SIG-M5 treated with dmso at 0.1 percent for 504 hours (cell line): ENCODE measurements around the gene MBTPS1.
"Not testable (repeated sequence)": the region's sequence is repeated elsewhere in the genome, so short reads cannot be mapped to it uniquely, and the experiment has no call there.

ENCODE experiments used
- DNase-seq: peaks from one replicate; lab custom pipeline; 2025; ENCODE audit not compliant: unreplicated experiment; lab: John Stamatoyannopoulos, UW

MBTPS1 gene

GRCh38 chr16:84137769-84138357, 21.1 kb upstream of the MBTPS1 start:
- DNase-seq: no peak

GRCh38 chr16:84137287-84137686, 20.5 kb upstream of the MBTPS1 start:
- DNase-seq: no peak

- no peak for DNase-seq
Observed at GRCh38 chr16:84136331-84137125, 19.8 kb upstream of the MBTPS1 start.

GRCh38 chr16:84132527-84133285, 16.0 kb upstream of the MBTPS1 start:
- no peak for DNase-seq

GRCh38 chr16:84131117-84131516, 14.4 kb upstream of the MBTPS1 start:
- DNase-seq: no peak

DNA sequence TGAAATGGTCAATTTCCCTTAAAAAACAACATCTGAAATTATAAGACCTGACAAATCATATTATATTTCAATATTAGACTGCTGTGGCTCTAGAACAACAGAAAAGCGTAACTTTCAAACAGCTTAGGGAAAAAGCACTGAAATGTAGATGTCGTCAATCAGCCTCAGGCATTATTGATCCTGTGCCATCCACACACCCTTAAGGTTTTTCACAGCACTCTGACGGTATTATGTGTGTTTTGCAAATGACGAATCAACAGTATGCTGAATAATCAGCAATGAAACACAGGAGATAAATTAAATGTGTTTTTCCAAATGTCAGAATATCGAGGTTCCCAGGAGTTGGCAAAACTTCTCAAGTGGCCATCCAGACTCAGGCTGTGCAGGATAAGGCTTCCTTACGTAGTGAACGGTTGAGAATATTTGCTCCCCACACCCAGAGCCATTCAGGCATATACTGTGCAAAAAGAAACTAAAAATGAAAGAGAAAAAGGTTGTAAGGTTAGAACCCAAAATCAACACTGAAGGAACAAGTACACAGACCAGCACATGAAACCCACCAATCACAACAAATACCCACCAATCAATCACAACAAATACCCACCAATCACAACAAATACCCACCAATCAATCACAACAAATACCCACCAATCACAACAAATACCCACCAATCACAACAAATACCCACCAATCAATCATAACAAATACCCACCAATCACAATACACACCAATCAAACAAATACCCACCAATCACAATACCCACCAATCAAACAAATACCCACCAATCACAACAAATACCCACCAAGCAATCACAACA, 7.7 kb upstream of the MBTPS1 start:
- no peak for DNase-seq

GRCh38 chr16:84121007-84121406, 4.3 kb upstream of the MBTPS1 start:
- no peak for DNase-seq

GRCh38 chr16:84120023-84120422, 3.3 kb upstream of the MBTPS1 start:
- DNase-seq: no peak

GRCh38 chr16:84119368-84119767, 2.6 kb upstream of the MBTPS1 start:
- no peak for DNase-seq

- DNase-seq: not testable (repeated sequence)
Observed at GRCh38 chr16:84118315-84118714, 1.6 kb upstream of the MBTPS1 start.

- DNase-seq: peak; percentile 48
Observed at GRCh38 chr16:84117494-84117843, 727 bp upstream of the MBTPS1 start.

DNA sequence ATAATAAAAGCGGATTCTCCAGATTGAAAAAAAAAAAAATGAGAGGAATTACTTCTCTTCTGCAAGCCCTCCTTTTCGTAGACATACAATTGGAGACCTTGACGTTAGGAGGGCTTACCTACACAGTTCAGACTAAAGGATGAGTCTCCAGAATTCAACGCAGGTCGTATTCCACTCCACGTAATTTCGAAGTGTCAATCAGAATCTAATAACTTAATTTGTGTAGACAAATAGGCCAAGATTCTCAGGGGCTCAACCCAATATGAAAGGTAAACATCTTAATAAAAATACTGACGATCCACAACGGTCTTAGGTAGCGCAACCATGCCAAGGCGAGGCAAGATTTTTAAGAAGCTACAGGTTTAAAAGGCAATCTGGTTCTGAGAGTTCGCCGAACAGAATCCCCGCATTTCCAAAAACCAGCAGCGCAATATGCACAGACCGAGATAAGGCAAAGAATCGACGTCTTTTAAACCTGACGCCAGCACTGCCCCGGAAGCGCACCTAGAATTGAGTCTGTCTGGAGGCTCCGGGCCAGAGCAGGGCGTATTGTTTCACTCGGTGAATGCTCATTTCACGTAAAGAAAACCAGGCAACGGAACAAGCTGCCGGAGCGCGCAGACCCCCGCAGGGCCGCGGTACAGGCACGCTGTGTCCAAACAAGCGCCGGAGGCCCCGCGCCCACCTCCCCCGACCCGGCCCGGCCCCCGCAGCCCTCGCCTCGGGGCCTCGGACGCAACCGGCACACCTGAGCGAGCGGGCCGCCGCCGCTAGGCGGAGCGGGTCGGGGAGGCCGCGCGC, 623 bp downstream of the MBTPS1 start:
- peak; percentile 55 for DNase-seq

DNA sequence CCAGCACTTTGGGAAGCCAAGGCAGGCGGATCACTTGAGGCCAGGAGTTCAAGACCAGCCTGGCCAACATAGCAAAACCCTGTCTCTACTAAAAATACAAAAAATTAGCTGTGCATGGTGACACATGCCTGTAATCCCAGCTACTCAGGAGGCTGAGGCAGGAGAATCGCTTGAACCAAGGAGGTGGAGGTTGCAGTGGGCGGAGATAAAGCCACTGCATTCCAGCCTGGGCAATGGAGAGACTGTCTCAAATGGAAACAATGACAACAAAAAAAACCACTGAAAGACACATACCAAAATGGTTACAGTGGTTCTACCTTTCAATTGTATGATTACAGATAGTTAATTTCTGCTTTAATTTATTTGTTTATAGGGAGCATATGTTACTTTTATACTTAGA, 4.8 kb downstream of the MBTPS1 start:
- not testable (repeated sequence) for DNase-seq

- no peak for DNase-seq
Observed at GRCh38 chr16:84111525-84111924, 5.2 kb downstream of the MBTPS1 start.

GRCh38 chr16:84110527-84110926, 6.2 kb downstream of the MBTPS1 start:
- DNase-seq: no peak

- DNase-seq: no peak
Observed at GRCh38 chr16:84109598-84110335, 7.0 kb downstream of the MBTPS1 start.

DNA sequence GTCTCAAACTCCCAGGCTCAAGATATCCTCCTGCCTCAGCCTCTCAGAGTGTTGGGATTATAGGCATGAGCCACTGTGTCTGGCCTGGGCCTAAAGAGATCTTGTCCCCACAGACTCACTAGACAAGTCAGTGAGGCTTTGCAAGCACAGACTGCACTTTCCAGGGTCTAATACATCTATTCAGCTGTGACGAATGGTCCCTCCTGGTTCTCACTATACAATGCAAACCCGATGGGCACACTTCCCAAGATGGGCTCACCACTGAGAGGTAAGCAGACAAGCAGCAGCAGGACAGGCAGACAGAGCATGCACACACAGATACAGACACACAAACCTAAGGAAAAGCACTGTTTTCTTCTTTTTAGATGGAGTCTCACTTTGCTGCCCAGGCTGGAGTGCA, 8.8 kb downstream of the MBTPS1 start:
- no peak for DNase-seq

DNA sequence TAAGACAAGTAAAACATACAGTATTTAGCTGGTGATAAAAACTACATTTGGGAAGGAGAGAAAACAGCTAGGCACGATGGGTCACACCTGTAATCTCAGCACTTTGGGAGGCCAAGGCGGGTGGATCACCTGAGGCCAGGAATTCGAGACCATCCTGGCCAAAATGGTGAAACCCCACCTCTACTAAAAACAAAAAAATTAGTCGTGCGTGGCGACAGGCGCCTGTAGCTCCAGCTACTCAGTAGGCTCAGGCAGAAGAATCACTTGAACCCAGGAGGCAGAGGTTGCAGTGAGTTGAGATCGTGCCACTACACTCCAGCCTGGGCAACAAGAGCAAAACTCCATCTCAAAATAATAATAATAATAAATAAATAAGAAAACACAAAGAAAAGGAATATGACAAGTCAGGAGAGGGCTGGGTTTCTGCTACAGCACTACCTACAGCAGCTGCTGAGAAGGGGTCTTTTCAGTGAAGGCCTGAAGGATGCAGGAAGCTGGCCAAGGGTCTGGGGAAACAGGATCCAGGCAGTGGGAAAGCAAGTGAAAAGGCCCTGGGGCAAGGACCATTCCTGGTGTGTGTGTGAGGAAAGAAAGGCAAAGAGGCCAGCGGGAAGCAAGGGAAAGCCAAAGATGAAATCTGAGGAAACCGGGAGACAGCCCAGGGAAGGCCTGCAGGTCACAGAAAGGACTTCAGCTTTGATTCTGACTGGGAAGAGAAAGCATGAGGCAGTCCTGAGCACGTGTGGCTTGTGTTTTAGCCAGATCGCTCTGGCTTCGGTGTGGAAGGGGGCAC, 10.6 kb downstream of the MBTPS1 start:
- DNase-seq: no peak

GRCh38 chr16:84105301-84105815, 11.4 kb downstream of the MBTPS1 start:
- no peak for DNase-seq
